NOMO-1 treated with DMSO at 0.1 percent for 48 hours (cell line): ENCODE results near the gene HIRIP3.
"Not testable (repeated sequence)": the region's sequence is repeated elsewhere in the genome, so short reads cannot be mapped to it uniquely, and the experiment has no call there.

Experiments used
- DNase-seq: peaks from one replicate; lab custom pipeline; 2025; ENCODE audit not compliant: unreplicated experiment; lab: John Stamatoyannopoulos, UW

HIRIP3 gene

DNA sequence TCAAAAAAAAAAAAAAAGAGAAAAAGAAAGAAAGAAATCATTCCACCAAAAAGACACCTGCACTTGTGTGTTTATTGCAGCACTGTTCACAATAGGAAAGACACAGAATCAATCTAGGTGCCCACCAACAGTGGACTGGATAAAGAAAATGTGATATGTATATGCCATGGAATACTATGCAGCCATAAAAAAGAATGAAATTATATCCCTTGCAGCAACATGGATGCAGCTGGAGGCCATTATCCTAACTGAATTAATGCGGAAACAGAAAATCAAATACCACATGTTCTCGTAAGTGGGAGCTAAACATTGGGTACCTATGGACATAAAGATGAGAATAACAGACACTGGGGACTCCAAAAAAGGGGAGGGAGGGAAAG is 21.9 kb upstream of the HIRIP3 start:
- DNase-seq, result no peak

DNA sequence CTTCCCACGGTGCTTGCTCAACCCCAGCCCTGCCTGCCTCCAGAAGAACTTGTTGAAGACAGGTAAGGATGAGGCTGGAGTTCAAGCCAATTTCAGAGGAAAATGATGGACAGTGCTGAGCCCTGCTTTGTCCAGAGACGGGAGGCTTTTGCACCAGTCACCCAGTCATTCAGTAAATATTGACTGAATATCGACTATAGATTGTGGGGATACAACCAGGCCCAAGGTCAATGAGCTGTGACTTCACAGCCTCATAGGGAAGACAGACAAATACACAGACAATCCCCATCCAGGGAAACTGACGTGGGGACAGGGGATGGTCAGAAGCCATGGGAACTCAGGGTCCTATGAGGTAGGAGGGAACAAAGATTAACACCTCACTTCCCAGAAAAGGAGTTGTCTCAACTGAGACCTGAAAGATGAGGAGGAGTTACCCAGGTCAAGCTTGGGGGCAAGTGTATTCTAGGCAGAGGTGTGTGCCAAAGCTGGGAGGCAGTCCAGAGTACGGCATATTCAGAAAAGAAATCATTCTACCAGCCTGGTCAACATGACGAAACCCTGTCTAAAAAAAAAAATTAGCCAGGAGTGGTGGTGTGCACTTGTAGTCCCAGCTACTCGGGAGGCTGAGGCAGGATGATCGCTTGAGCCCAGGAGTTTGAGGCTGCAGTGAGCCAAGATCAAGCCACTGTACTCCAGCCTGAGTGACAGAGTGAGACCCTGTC is 21.3 kb upstream of the HIRIP3 start:
- no peak for DNase-seq

DNA sequence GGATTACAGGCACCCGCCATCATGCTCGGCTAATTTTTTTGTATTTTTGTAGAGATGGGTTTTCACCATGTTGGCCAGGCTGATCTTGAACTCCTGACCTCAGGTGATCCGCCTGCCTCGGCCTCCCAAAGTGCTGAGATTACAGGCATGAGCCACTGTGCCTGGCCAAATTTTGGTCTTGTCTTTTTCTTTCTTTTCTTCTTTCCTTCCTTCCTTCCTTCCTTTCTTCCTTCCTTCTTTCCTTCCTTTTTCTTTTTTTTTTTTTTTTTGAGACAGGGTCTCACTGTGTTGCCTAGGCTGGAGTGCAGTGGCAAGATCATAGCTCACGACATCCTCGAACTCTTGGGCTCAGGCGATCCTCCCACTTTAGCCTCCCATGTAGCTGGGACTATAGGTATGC is 20.0 kb upstream of the HIRIP3 start:
- DNase-seq, result not testable (repeated sequence)

DNA sequence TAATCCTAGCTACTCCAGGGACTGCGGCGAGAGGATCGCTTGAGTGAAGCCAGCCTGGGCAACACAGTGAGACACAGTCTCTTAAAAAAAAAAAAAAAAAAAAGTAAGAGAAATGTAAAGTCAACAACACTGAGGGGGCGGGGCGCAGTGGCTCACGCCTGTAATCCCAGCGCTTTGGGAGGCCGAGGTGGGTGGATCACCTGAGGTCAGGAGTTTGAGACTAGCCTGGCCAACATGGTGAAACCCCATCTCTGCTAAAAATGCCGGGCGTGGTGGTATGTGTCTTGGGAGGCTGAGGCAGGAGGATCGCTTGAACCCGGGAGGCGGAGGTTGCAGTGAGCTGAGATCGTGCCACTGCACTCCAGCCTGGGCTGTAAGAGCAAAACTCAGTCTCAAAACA is 17.2 kb upstream of the HIRIP3 start:
- DNase-seq, result not testable (repeated sequence)

DNA sequence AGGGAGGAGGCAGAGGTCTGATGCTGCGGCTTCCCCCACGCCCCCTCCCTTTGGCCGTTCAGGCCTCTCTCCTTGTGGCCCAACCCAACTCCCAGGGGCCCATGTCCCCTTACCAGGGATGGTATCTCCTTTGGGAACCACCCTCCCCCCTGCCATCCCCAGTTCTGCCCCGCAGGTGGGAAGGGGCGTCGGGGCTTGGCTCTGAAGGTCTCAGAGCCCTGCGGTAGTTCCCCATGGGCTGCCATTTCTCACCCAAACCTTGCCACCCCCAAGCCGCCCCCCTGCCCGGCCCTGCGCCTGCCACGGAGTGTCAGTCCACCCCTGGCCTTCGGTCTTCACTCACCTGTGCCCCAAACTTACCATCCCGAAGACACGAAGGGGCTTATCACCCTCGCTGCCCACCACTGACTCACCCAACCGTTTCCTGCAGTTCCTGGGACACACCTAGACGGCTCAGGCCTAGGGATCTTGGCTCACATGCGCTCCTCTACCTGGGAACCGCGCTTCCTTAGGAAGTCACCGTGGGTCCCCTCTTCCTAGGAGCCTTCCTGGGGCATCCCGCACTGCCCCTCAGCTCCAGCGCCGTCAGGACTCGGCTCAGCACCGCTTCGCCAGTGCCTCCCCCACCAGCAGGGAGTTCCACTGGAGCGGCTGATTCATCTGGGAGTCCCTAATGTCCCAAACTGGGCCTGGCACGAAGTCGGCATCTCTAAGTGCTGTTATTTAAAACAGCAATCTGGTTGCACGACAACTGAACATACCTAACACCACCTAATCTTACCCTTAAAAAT is 16.5 kb upstream of the HIRIP3 start:
- no peak for DNase-seq

DNA sequence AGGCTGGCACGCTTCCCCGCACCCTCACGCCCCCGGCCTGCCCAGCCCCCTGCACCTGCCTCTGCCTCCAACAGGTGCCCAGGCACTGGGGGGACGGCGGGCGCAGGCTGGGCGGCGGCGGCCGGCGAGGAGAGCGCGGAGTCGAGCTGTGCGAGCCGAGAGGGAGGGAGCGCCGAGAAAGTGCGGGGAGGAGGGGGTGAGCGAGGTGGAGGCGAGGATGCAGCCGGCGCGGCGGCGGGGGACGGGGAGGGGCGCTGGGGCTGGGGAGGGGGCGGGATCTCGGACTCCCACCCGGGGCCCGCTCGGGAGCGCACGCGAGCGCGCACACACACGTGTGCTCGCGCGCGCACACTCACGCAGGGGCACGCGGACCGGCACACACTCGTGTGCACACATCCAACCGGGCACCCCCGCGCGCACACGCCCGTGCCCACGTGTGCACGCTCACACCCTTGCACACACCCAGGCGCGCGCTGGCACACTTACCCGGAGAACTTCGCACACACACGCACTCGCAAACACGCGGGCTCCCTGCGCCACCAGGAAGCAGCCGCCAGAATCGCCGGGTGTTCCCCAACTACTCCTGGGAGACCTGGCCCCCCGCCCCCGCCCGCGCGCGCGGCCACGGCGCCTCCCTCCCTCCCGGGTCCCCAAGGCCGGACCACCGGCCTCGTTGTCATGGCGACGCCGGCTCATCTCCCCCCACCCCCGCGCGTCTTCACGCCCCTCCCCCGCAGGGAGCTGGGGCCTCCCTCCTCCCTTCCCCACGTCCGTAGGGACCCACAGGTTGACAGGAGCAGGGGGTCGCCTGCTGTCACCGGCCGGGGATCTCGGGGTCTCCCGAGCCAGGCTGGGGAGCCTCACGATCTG is 15.7 kb upstream of the HIRIP3 start, which contains the start of gene DOC2A:
TSS of gene DOC2A (minus strand) at position 184 of the 870 bp plus-strand sequence. CDS start 805 bp downstream, outside the sequence.
- DNase-seq, result no peak

DNA sequence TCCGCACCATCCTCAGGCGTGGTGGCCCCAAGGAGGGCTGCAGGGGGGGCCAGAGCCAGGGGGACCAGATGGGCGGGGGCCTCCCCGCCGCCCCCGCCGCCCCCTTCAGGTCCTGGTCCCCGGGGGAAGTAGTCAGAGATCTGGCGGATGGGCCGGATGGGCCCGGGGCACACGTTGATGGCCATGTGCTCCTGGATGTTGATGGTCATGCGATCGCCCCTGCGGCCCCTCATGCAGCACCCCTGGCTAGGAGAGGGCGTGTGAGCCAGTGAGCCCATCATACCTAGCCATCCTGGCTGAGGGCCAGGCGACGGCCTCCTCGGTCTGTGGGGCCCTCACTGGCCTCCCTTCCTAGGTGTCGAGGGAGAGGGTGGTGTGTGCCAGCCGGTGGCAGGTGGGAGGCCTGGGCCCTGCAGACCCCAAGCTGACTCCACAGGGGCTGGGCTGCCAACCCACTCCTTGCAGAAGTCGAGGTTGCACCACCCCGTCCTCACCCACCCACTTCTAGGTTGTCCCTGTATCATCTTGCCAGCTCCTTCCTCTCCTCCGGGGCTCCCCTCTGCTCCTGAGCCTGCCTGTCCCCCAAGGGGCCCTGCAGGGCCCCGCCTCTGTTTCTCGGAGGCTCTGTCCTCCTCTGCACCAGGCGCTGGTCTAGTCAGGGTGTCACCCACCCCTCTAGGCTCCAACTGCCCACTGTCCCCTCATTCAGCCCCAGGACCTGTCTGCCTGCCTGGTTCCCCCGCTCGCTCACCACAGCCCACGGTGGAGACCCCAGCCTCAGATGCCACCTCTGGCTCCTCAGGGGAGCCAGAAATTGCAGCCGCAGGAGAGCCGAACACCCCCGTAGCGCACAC is 14.8 kb upstream of the HIRIP3 start:
- DNase-seq, result no peak

DNA sequence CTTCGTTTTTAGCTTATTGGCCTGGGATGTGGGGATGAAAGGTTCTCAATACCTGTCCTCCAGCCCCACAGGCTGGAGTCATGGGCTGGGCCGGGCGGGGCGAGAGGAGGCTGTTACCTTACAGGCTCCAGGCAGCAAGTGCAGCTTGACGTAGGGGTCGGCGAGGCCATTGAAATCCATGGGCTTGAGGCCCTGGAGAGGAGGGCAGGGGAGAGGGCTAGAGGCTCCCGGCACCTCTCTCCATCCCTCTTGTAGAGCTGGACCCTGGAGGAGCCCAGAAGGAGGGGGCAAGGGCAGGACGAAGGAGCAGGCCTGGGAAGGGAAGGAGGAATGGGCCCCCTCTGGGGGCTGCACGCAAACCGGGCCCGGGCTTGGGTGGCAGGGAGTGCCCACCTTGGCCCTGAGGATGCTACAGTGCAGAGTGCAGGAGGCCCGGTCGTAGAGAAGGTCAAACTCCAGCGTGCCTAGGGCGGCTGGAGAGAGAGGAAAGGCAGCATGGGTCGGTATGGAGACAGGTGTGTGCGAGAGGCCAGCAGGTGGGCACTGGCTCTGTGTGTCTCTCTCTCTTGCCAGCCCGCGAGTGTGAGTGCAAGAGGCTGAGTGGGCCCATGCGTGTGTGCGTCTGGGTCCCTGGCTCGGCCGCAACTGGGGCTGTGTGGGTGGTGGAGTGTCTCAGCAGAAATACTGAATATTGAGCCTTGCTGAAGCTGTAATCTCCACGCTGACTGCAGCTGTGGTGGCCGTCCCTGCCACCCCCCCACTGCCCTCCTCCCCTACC is 13.9 kb upstream of the HIRIP3 start:
- DNase-seq, result no peak

DNA sequence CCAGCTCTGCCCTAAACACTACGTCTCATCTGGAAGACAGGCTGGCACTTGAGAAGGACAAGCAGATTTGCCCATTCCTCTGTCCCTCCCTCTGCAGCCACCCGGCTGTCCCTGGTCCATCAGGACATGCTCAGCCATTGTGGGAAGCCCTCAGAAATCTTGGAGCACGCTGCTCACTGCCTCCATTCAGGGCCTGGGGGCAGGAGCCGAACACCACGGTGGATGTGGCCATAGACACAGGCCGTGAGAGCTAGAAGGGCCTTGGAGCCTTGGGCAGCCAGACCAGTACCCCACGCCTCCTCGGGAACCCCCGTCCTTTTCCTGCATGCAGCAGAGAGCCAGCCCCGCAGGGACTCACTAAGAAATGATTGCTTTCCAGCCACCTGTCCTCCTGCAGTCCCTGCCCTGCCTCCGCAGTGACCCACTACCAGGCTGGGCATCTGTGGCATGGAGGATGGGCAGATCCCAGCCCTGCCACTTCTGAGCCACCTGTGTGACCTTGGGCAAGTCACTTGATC is 12.0 kb upstream of the HIRIP3 start:
- DNase-seq, result no peak

DNA sequence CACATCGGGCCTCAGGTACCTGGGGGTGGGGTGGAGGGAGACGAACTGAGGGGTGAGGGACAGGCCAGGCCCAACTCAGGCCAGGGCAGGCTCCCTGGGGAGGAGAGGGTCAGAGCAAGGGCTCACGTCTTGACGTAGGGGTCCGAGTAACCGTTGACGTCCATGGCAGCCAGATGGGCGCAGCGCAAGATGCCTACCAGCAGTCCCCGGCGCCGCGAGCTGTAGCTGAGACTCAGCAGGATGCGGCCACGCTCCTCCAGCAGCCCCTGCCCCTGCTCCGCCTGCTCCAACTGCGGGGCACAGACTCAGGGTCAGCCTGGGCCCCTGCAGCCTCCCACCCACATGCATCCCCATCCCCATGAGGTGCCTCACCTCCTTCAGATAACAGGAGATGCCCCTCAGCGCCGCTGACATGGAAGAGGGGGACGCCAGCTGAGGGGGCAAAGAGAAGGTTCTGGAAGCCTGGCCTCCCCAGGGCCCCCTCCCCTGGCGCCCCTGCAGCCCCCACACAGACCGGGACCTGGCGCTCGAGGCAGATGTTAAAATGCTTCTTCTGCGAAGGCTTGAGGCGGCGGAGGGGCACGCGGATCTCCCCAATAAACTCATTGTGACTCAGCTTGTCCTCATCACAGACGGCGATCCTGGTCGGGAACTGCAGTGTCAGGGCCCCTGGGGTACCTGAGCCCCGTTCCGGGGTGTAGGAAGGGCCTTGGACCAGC is 11.4 kb upstream of the HIRIP3 start:
- no peak for DNase-seq

DNA sequence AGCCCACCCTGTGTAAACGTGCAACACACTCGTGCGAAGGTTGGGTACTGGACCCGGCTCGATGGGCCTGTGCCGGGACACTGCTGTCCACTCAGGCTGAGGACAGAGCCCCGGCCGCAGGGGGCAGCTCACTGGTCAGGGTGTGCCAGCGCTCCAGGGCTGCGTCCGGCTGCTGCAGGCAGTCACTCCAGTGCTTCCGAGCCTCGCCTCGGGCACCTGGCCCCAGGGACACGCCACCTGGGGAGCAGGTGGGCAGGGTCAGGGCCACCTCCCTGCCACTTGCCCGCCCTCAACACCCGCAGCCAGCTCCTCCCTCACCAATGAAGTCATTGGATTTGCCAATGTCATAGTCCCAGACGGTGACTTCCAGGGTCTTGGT is 10.7 kb upstream of the HIRIP3 start:
- no peak for DNase-seq

DNA sequence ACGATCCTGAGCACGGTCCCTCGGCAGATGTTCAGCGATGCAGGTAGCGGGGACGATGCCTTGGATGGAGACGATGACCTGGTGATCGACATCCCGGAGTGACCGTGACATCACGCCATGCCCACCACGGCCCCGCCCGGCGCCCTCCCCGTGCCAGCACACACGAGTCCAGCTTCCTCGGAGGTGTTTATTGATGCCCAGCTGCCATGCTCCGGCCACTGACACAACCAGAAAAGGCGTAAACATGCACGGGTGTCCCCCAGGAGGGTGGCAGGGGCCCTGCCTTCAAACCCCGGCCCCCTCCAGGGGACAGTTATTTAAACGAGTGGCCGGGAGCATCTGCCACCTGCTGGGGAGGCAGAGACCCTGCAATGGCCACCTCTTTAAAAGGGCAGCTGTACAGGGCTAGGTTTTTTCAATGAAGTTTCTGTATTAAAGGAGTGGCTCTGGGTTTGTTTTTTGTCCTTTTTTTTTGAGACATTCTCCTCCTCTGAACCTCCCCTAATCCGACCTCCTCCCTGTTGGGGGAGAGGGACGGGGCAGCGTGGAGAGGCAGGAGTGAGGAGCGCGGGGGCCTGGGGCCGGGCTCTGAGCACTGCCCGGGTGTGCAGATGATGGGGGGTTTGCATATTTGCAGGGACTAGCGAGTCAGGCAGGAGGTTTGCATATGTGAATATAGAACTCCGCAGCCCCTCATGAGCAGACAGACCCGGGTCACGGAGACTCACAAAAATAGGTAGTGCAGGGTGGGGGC is 10.1 kb upstream of the HIRIP3 start:
- DNase-seq, result peak; percentile 35

DNA sequence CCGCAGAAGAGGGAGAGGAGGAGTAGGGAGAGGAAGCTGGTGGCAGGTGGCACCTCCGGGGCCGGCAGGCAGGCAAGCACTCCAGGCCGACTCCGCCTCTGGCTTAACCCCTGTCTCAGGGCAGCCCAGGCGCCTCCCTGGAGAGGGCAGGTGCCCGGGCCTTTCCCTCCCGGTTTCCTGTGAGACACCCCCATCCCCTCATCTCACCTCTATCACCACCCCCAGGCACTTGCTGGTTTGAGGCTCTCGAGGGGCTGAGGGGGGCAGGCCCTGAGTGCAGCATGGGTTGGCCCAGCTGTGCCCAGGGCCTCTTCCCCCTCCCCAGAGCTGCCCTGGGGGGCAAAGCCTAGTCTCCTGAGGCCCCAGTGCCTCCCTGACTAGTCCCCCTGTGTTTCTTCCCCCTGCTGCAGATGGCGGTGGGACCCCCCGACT is 9.4 kb upstream of the HIRIP3 start:
- no peak for DNase-seq

DNA sequence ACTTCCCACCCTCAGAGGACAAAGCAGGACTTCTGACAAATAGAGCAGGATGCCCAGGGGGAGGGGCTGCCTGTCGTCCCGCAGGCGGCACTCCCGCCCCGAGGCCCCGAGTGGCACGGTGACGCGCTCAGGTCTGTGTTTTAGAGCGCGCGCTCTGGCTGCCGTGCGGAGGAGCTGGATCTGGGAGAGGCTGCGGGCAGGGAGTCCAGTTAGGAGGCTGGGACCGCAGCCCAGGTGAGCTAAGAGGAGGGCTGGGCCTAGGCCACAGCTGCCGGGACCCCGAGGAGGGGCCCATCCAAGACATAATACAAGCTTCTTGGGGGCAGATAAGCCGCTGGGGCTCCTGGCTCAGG is 9.0 kb upstream of the HIRIP3 start:
- DNase-seq, result no peak

DNA sequence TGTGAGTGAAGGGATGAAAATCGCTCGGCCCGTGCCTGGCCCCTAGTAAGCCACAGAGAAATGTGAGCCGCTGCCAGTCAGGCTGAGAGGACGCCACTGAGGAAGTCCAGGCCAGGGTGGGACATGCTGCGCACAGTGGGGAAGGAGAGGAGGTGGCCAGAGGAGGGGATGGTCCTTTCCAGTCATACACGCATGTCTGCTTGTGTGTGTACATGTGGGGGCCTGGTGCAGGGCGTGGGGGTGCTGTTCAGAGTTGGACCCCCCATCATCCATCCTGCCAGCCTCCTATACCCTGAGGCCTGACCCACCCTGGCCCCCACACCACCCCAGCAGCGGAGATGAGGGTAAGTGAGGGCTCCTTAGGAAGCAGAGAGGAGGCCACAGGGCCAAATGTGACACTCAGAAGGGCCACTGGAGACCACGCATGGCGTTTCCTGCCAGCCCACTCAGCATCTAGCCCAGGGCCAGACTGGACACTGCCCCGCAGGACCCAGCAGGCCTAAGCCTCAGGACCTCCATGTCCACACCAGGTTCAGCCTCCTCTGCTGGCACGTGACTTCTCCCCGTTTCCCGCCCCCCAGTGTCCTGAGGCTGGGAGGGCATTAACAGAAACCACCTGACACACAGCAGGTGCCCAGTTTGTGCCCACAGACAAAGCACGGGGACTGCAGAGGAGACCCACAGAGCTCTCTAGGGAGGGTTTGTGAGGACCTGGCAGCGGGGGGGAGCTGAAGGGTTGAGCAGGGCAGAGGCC is 8.4 kb upstream of the HIRIP3 start:
- DNase-seq, result no peak

DNA sequence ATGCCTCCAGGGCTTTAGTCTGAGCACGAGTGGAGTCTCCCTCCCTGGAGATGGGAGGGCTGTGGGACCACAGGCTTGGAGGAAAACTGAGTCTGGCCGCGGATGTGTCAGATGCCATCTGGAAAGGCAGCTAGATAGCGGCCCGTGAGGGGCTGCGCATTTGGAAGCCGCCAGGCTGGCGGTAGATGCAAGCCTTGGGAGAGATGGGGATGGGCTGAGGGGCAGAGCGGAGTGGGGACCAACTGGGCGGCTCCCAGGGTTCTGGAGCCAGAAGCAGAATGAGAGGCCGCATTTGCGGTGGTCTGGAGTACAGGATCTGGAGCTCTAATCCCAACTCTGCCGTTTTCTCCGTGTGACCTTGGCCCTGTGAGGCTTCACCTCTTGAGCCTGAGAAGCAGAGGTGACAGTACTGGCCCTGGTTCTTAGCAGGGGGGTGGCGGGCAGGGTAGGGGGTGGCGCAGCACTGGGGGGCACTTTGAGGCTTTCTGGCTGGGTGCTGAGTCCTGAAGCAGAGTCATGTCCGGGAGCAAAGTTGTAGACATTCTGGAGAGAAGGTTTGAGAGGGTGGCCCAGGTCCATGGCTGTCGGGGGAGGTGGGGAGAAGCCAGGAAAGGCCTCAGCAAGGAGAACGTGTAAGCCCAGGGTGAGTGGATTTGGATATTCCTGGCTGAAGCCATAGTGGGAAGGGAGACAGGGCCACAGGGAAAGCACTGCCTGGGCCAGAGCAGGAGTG is 7.4 kb upstream of the HIRIP3 start:
- no peak for DNase-seq
